GM23338 (cell line): ENCODE measurements around the gene USH2A. TPM values are rescaled to one million over a fixed set of nuclear protein-coding genes. Genes with fewer than 3 reads are reported as not detected.
A peak's percentile ranks its signal among the peaks of the same experiment; 100 is the strongest.

Experiments used
- ATAC-seq: fragments of 200-7000 bp; cut with Tn5 transposase; 3 replicates; pipeline ENCODE4 v1.9.1; 2020
- DNase-seq: peaks from one replicate; pipeline ENCODE4 v3.0.0-alpha.2; 2015; ENCODE audit warnings: low spot score
- H2AFZ ChIP-seq: fragments of 200-600 bp; sonication (generic); 2 replicates; pipeline ENCODE4 v1.8.0; 2016; ENCODE audit warnings: antibody characterized with exemption, mild to moderate bottlenecking, moderate library complexity
- H3F3A ChIP-seq: fragments of 200-600 bp; sonication (generic); replicated peaks from 2 replicates; pipeline ENCODE4 v1.8.0; 2017; ENCODE audit warnings: antibody characterized with exemption, mixed run types, low read depth
- H3K27ac ChIP-seq: fragments of 200-600 bp; sonication (generic); 2 replicates; pipeline ENCODE4 v1.6.1; 2016; ENCODE audit warnings: low read depth
- H3K27me3 ChIP-seq: fragments of 200-600 bp; sonication (generic); 2 replicates; pipeline ENCODE4 v1.8.0; 2016; ENCODE audit warnings: mild to moderate bottlenecking, mixed run types, moderate library complexity; ENCODE audit not compliant: insufficient read depth
- H3K36me3 ChIP-seq: fragments of 200-600 bp; sonication (generic); 2 replicates; pipeline ENCODE4 v1.8.0; 2016; ENCODE audit warnings: mild to moderate bottlenecking; ENCODE audit not compliant: insufficient read depth
- H3K4me1 ChIP-seq: fragments of 200-600 bp; sonication (generic); 2 replicates; pipeline ENCODE4 v1.8.0; 2016; ENCODE audit warnings: mild to moderate bottlenecking, moderate library complexity; ENCODE audit not compliant: insufficient read depth
- H3K4me2 ChIP-seq: fragments of 200-600 bp; sonication (generic); 2 replicates; pipeline ENCODE4 v1.7.1; 2017; ENCODE audit warnings: mixed run types
- H3K4me3 ChIP-seq: fragments of 200-600 bp; sonication (generic); 2 replicates; pipeline ENCODE4 v1.6.1; 2016; ENCODE audit warnings: mixed run types
- H3K79me2 ChIP-seq: fragments of 200-600 bp; sonication (generic); replicated peaks from 2 replicates; pipeline ENCODE4 v1.8.0; 2017; ENCODE audit warnings: mild to moderate bottlenecking; ENCODE audit not compliant: insufficient read depth
- H3K9me2 ChIP-seq: fragments of 200-600 bp; sonication (generic); 2 replicates; pipeline ENCODE4 v1.8.0; 2017; ENCODE audit not compliant: insufficient read depth
- H4K20me1 ChIP-seq: fragments of 200-600 bp; sonication (generic); replicated peaks from 2 replicates; pipeline ENCODE4 v1.8.0; 2017; ENCODE audit warnings: mild to moderate bottlenecking; ENCODE audit not compliant: insufficient read depth
- H3K27ac Mint-ChIP-seq: 2 replicates; pipeline ENCODE4 v1.8.0; 2020; ENCODE audit warnings: inconsistent platforms, mild to moderate bottlenecking, moderate library complexity, mixed read lengths
- H3K27me3 Mint-ChIP-seq: 3 replicates; pipeline ENCODE4 v1.8.0; 2022; ENCODE audit warnings: low read depth, mild to moderate bottlenecking, moderate library complexity, mixed read lengths, inconsistent platforms; ENCODE audit not compliant: insufficient read depth, poor library complexity
- H3K36me3 Mint-ChIP-seq: 3 replicates; pipeline ENCODE4 v1.8.0; 2021; ENCODE audit warnings: low read depth, mild to moderate bottlenecking, inconsistent platforms, moderate library complexity, mixed read lengths
- H3K4me1 Mint-ChIP-seq: 3 replicates; pipeline ENCODE4 v1.8.0; 2020; ENCODE audit warnings: mild to moderate bottlenecking, inconsistent platforms, mixed read lengths
- H3K4me3 Mint-ChIP-seq: 3 replicates; pipeline ENCODE4 v1.8.0; 2021; ENCODE audit warnings: moderate library complexity, mild to moderate bottlenecking, inconsistent platforms, mixed read lengths
- H3K9me3 Mint-ChIP-seq: 3 replicates; pipeline ENCODE4 v1.8.0; 2020; ENCODE audit warnings: moderate library complexity, mild to moderate bottlenecking, inconsistent platforms, mixed read lengths
- CREB1 ChIP-seq: fragments of 250-450 bp; sonication (Bioruptor Pico); IDR thresholded peaks from 2 replicates; pipeline ENCODE4 v1.5.0; 2020; ENCODE audit warnings: low read depth, mild to moderate bottlenecking, moderate library complexity
- CTCF ChIP-seq, 2 experiments: fragments of 200-600 bp in 1 of 2; sonication (generic) in 1 of 2; conservative IDR thresholded peaks; 2 replicates each; pipeline versions ENCODE4 v1.5.1 to v1.6.1; 2016 to 2017; ENCODE audit warnings: antibody characterized with exemption in 2 of 2, low read depth in 2 of 2, mild to moderate bottlenecking in 2 of 2, moderate library complexity in 1 of 2
- ETS1 ChIP-seq: IDR thresholded peaks from 2 replicates; pipeline ENCODE4 v1.6.1; 2016; ENCODE audit warnings: antibody characterized with exemption
- EZH2 ChIP-seq: fragments of 200-600 bp; sonication (generic); IDR thresholded peaks from one replicate; pipeline ENCODE4 v1.8.0; 2017; ENCODE audit warnings: antibody characterized with exemption, mild to moderate bottlenecking, low read depth; ENCODE audit not compliant: unreplicated experiment
- EZH2phosphoT487 ChIP-seq: fragments of 200-600 bp; sonication (generic); IDR thresholded peaks from one replicate; pipeline ENCODE4 v1.8.1; 2018; ENCODE audit warnings: antibody characterized with exemption; ENCODE audit not compliant: unreplicated experiment
- JUNB ChIP-seq: IDR thresholded peaks from one replicate; pipeline ENCODE4 v1.6.1; 2016; ENCODE audit warnings: antibody characterized with exemption; ENCODE audit not compliant: unreplicated experiment
- NANOG ChIP-seq: IDR thresholded peaks from 2 replicates; pipeline ENCODE4 v1.6.1; 2016; ENCODE audit warnings: antibody characterized with exemption, borderline replicate concordance
- POLR2AphosphoS5 ChIP-seq: IDR thresholded peaks from 2 replicates; pipeline ENCODE4 v1.6.1; 2016; ENCODE audit warnings: antibody characterized with exemption, low read depth
- REST ChIP-seq: IDR thresholded peaks from one replicate; pipeline ENCODE4 v1.6.1; 2018; ENCODE audit warnings: antibody characterized with exemption; ENCODE audit not compliant: unreplicated experiment
- STAT1 ChIP-seq: IDR thresholded peaks from one replicate; pipeline ENCODE4 v1.6.1; 2016; ENCODE audit warnings: antibody characterized with exemption; ENCODE audit not compliant: unreplicated experiment
- ZNF114 ChIP-seq: fragments of 250-450 bp; sonication (Bioruptor Pico); IDR thresholded peaks from 2 replicates; pipeline ENCODE4 v1.5.0; 2020; ENCODE audit warnings: mild to moderate bottlenecking, moderate library complexity
- ZNF462 ChIP-seq: fragments of 250-450 bp; sonication (Bioruptor Pico); IDR thresholded peaks from 2 replicates; pipeline ENCODE4 v1.5.0; 2020; ENCODE audit warnings: mild to moderate bottlenecking, moderate library complexity
- polyA plus RNA-seq: library from polyadenylated mRNA; unstranded; fragments of >200 nt; fragmentation: Nextera tagmentation; extraction: Ambion mirVana; gene quantifications from 2 replicates; pipeline ENCODE4 v1.2.1, GENCODE V29; 2016
- total RNA-seq: library from RNA; depleted of rRNA; stranded (reverse); fragments of >200 nt; shearing (Covaris generic); gene quantifications from 2 replicates; pipeline ENCODE4 v1.2.3, GENCODE V29; 2014

The USH2A gene
- total and polyA plus RNA-seq, 2 experiments from 2014 or later = 0.03 TPM

- TF ChIP-seq ETS1 = no peak
Observed at GRCh38 chr1:215648957-215649356, 774.3 kb downstream of the USH2A start (continued).

- no peak overlapping the region for H3K4me3 ChIP-seq
- no peaks in the 10 kb centered on the region for H3K9me3 Mint-ChIP-seq
- peaks cover 6% of the 10 kb centered on the region for H3K27me3 Mint-ChIP-seq
- peak overlapping the region; percentile 56 for H3K4me2 ChIP-seq
- no peaks in the 10 kb centered on the region; the same call in 2 of the 3 replicates for H3K36me3 Mint-ChIP-seq
- H3K4me3 Mint-ChIP-seq = no peak overlapping the region
- no peaks in the 10 kb centered on the region for H3K79me2 ChIP-seq
- peak overlapping the region; percentile 10; the same call in 1 of the 2 replicates for H3K27ac Mint-ChIP-seq
- H3K4me1 Mint-ChIP-seq = peaks cover 46% of the 10 kb centered on the region
- no peak for DNase-seq
- H3F3A ChIP-seq = no peaks in the 10 kb centered on the region
- H3K27me3 ChIP-seq = no peaks in the 10 kb centered on the region
- H3K27ac ChIP-seq = no peak overlapping the region
- H3K4me1 ChIP-seq = peaks cover 41% of the 10 kb centered on the region
- peak overlapping the region; percentile 80 for H2AFZ ChIP-seq
- H3K9me2 ChIP-seq = 0 out of 2 replicates have a peak, but pooled peaks cover 4% of the 10 kb centered on the region
- no peaks in the 10 kb centered on the region for H4K20me1 ChIP-seq
- H3K36me3 ChIP-seq = no peaks in the 10 kb centered on the region
- no peak for ATAC-seq
- no peak for TF ChIP-seq ZNF462
- TF ChIP-seq STAT1 = no peak
- TF ChIP-seq JUNB = no peak
- TF ChIP-seq ZNF114 = no peak
- no peak for TF ChIP-seq CREB1 (CRISPR knock-in tag)
- TF ChIP-seq EZH2phosphoT487 = no peak
- TF ChIP-seq CTCF (conservative IDR thresholded peaks at IDR 0.05; ENCODE audit: low read depth in 2 of 2) = no peak
- TF ChIP-seq NANOG = no peak
- TF ChIP-seq ETS1 = no peak
- TF ChIP-seq POLR2AphosphoS5 = no peak
- no peak for TF ChIP-seq REST
- TF ChIP-seq EZH2 = no peak
Observed at GRCh38 chr1:215647738-215648137, 775.5 kb downstream of the USH2A start.
